ENCODE measurements around the gene EEIG1. TPM values are rescaled to one million over a fixed set of nuclear protein-coding genes. Genes with fewer than 3 reads are reported as not detected.

The EEIG1 gene
- total RNA-seq, 1 experiment from 2014 or later: 4.8 TPM

DNA sequence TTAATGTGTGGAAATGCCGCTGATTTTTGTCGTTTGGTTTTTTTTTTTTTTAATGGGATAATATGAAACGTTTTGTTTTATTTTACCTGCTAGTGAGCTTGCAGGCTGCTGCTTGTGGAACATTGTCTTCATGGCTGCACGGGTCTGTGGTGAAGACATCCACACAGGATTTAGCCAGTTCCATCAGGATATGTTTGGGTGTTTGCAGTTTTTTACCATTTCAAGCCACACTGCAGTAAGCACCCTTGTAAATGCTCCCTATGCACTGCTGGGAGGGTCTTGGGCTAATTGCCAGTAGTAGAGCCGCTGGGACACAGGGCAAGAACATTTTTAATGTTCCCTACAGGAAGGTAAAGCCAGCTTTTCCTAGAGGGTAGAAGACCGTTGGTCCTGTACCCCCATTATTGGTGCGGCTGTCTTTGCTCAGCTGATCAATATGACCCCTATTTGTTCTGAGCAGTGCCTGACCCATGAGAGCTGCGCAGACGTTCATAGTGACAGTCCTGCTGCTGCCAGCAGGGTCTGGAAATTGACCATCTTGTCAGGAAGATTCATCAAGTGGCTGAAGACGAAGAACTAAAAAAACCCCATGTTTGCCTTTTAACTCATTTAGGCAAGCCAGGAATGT lies 20.5 kb upstream of the EEIG1 start:
- DNase-seq (ENCODE audit: low read depth): no peak

DNA sequence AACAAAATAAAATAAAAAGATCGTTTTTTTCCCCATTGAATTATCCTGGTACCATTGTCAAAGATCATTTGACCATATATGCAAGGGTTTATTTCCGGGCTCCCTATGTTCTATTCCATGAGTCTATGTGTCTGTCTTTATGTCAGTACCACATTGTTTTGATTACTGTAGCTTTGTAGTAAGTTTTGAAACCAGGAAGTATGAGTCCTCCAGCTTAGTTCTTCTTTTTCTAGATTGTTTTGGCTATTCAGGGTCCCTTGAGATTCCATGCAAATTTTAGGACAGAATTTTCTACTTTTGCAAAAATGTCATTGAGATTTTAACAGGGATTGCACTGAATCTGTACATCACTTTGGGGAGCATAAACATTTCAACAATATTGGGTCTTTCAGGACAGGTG lies 18.7 kb upstream of the EEIG1 start:
- no peak for DNase-seq (ENCODE audit: low read depth)

DNA sequence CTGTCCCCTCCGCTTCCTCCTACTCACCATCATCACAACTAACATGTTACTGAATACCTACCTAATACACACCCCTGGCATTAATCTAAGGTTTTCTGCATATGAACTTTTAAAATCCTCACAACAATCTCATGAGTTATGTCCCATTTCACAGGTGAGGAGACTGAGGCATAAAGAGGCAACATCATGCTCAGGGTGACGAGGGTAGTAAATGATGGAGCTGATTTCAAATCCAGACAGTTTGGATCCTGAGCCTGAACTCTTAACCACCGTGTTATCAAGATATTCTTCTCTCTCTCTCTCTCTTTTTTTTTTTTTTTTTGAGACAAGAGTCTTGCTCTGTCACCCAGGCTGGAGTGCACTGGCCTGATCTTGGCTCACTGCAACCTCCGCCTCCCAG lies 12.9 kb upstream of the EEIG1 start:
- no peak for DNase-seq (ENCODE audit: low read depth)

DNA sequence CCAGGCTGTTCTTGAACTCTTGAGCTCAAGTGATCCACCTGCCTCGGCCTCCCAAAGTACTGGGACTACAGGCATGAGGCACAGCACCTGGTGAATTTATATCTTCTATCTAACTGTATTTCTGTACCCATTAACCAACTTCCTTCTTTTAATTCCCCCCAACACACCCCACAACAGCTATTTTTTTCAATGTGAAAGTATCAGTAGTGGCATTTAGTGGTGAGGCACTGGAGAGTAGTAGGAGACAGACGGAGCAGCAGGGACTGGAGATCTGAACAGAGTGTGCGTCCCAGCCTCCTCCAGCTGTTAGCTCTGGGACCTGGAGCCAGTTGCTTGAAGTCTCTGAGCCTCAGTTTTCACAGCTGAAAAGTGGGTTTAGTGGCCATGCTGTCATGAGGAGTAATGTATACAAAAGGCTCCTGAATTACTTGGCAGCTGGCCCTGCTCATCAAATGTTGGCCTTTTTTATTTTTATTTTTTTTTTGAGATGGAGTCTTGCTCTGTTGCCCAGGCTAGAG lies 11.0 kb upstream of the EEIG1 start:
- no peak for DNase-seq (ENCODE audit: low read depth)

DNA sequence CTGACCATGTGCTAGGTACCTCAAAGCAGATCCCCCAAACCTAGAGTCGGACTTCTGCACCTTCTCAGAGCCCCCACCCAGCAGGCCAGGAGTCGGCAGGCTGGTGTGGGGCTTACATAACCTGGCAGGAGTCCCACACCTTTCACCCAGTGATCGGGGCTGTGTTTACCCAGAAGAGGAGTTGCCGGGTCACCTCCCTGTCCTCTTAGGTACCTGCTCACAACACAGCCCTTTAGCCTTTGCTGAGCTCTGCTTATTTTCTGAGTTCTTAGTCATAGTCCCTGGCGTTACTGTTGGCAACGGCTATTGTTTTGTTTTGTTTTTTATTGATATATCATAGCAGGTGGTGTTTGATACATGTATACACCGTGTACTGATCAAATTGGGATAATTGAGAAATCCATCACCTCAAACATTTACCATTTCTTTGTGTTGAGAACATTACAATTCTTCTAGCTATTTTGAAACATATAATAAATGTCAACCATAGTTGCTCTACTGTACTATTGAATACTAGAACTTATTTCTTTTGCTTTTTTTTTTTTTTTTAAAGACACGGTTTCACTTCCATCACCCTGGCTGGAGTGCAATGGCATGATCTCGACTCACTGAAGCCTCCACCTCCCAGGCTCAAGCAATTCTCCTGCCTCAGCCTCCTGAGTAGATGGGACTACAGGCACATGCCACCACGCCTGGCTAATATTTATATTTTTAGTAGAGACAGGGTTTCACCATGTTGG lies 10.4 kb upstream of the EEIG1 start:
- DNase-seq (ENCODE audit: low read depth): peak; percentile 55

DNA sequence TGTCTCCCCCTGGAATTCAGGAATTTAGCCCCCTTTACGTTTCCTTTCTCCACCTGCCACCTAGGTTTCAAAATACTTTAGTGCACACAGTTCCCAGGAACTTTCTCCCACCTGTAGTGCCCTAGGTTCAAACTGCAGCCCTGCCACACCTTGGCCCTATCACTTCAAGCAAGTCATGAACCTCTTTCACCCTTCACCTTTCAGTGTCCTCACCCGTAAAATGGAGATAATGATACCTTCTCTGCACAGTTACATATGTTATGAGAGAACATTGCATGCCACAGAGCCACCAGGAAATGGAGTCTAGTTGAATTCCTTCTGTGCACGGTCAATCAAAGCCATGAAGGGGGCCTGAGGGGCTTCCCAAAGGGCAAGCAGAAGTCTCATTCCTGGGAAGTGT lies 9.8 kb upstream of the EEIG1 start:
- no peak for DNase-seq (ENCODE audit: low read depth)

DNA sequence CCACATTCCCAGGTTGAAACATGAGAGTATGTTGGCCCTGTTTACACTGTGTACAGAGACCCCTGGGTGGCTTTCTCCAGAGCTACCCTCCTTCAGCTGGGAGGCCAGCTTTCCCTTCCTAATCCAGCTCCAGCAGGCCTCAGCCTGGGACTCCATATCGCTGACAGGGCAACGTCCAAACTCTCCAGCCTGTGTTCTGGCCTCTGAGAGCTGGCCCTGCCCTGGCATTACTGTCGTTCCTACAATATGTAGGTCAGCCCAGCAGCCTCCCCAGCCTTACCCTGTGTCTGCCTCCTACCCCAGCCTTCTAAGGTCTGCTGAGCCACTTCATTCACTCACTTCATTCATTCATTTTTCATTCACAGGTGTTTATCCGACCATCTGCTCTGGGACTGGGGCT lies 8.3 kb upstream of the EEIG1 start:
- DNase-seq (ENCODE audit: low read depth): no peak

DNA sequence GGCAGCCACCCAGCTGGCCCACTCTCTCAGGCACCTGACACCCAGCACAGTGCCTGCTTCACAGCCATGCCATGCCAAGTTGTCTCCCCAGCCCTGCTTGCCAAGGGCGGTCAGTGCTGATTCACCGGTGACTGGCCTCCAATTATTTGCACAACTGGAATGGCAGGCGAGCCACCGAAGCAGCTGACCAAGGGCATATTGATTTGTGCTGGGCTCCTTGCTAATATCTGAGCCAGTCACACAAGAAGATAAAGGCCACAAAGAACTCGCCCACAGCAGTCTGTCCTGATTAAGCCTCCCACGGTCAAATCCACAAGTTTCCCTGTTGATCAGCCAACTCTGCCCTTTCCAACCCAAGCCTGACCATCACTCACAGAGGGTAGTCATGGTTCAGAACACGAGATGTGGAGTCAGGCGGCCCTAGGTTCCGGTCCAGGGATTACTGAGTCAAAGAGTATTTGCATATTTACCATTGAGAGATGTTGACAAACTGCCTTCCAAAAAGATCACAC lies 6.4 kb upstream of the EEIG1 start:
- DNase-seq (ENCODE audit: low read depth): peak; percentile 84

DNA sequence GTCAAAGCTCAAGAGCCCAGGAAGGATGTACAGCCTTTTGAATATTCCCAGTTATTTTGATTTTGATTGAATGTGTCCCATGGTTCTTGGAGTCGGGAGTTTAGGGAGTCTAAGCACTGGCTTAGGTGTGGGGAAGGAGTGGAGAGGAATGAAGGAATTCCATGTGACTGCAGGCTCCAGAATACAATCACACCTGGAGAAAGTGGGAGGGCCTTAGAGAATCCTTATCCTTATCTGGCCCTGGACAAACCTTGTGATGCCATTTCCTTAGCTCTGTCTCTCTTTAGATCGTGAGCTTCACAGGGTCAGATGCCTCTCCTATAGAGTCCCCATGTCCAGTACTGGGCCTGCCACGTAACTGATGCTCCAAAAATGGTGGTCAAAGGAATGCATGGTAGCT lies 4.2 kb upstream of the EEIG1 start:
- DNase-seq (ENCODE audit: low read depth): no peak

DNA sequence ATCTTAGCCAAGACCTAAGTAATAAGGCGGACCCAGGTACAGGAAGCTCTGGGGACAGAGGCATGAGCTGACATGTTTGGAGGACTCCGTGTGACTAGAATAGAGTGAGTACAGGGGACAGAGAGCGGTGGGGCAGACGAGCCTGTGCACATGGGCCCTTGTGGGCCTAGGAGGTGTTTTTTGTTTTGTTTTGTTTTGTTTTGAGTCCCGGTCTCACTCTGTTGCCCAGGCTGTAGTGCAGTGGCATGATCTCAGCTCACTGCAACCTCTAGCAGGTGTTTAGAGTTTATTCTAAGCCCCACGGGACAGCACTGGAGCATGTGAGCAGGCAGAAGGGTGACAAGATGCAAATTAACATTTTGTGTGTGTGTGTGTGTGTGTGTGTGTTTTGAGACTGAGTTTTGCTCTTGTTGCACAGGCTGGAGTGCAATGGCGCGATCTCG lies 3.1 kb upstream of the EEIG1 start:
- DNase-seq (ENCODE audit: low read depth): no peak

DNA sequence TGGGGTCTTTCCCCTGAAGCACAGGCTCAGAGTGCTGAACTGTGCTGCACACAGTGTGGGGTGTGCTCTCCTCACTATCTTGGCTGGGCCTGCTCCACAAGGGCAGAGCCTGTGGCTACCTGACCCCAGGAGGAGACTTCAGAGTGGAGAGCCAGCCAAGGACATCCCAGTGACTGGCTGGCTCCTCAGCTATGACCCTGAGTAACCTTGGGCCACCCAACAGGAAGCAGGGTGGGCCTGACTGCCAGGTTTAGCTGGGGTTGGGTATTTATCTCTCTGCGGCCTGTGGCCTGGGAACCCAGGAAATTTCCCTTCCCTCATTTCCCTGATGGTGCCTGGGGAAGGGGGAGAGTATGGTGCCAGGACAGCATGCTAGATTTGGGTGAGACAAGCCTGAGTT lies 2.1 kb upstream of the EEIG1 start:
- DNase-seq (ENCODE audit: low read depth): no peak

DNA sequence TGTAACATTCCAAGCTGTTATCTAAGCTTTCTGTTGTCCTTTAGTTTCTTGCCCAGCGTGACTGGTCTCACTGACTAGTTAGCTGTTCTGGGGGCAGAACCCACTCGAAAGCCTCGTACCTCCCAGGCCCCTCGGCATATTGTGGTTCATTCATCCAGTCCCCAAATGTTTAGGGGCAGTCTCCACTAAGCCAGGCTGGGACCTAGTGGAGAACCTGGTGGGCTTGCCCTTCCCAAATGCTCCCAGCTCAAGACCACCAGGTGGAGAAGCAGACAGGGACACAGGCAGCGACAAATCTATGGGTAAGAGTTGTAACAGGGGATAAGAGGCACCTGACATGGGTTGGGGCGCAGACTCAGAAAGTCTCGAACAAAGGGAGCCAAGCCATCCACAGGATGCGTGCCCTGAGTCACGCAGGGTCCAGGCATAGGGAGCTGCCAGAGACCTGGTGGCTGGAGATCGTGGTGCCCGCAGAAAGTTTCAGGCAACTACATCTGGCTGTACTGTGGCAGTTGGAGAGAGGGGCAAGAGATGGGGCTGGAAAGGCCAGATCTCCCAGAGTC lies 851 bp upstream of the EEIG1 start:
- DNase-seq (ENCODE audit: low read depth): no peak

DNA sequence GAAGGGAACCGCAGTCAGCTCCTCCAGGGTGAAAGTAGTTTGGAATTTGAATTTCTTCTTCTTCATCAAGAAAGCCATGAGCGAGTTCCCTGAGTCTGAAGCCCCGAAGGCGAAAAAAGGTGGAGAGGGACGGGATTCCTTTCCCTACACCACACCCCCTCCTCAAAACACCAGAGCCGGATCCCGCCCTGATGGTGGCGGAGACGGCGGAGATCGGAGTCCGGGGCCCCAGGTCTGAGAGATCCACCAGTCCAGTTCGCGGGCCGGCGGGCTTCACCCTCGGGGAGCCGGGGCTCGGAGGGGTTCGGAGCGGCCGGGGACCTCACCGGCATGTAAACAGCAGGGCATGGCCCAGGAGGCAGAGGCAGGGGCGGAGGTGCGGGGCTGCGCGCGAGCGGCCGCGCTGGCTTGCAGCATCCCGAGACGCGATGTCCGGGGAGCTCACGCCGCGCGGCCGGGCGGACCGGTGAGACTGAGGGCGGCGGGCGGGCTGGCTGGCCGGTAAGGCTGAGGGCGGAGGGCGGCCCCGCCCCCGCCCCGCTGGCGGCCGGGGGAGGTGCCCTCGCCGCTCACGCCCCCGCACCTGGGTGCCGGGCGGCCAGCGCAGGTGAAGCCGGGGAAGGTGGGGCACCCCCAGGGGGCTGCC lies 606 bp downstream of the EEIG1 start:
- DNase-seq (ENCODE audit: low read depth): no peak

DNA sequence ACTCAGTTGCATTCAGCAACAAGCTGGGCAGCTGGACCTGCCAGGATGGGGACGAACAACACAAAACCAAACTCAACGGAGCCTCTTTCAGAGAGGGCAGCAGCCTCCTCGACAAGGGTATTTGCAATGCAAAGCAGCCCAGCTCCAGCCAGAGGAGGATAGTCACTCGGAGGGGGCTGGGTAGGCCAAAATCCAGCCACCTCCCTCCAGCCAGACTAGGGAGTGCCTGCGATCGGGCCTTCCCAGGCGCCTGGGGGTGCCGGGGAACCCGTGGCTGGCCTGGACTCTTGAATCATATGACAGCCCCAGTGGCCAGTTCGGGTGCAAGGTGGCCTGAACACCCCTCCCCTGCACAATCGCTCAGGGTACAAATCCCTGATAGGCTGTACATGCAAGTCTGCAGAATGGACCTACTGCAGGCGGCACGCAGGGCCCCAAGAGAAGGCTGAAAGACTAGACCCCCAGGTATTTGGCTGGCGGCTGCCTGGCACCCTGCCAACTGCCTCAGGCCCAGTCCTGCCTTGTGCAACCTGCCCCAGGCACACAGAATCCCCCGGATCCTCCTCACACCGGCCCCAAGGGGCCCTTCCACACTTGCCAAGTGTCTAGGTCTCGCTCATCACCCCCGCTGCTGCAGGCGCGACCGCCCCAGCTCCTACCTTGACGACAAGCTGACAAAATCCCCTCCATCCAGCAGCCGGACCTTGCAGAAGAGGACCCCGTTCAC lies 1.3 kb downstream of the EEIG1 start:
- no peak for DNase-seq (ENCODE audit: low read depth)

DNA sequence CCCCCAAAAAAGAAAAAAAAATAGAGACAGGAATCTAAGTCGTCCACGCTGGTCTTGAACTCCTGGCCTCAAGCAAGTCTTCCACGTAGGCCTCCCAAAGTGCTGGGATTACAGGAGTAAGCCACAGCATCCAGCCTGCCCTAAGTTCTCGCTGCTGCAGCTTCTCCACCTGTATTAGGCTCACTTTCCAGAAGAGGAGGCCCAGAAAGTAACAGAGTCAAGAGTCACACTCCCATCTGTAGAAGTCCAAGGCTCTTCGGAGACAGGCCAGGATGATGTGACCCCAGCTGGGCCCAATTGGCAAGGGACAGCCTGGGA lies 1.8 kb downstream of the EEIG1 start:
- no peak for DNase-seq (ENCODE audit: low read depth)

DNA sequence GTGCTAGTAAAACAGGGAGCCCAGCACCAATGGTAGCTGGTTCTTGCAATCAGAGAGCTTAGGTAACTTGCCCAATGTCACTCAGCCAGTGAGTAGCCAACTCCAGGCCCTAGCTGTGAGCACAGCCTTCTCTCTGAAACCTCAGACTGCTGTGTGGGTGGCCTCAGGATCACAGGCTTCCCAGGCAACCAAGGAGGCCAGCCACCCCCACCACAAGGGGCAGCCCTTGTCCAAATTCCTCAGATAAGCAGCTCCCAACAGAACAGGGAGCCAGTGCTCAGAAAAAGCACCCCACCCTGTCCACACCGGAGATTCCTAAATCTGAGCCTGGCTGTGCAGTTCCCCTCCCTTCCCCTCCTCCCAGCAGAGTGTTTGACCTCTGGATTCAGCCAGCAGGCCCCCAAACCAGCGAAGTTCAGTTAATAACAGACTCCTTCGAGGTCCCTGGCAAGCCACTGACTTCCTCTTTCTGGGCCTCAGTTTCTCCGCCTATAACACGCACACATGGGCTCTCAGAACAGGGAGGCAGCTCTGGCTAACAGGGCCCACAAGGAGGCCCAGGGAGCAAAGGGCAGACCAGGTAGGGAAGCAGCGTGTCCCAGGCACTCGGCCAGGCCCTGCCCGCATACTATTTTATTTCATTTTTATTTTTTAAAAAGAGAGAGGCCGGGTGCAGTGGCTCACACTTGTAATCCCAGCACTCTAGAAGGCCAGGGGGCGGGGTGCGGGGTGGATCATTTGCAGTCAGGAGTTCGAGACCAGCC lies 2.7 kb downstream of the EEIG1 start:
- peak; percentile 63 for DNase-seq (ENCODE audit: low read depth)

DNA sequence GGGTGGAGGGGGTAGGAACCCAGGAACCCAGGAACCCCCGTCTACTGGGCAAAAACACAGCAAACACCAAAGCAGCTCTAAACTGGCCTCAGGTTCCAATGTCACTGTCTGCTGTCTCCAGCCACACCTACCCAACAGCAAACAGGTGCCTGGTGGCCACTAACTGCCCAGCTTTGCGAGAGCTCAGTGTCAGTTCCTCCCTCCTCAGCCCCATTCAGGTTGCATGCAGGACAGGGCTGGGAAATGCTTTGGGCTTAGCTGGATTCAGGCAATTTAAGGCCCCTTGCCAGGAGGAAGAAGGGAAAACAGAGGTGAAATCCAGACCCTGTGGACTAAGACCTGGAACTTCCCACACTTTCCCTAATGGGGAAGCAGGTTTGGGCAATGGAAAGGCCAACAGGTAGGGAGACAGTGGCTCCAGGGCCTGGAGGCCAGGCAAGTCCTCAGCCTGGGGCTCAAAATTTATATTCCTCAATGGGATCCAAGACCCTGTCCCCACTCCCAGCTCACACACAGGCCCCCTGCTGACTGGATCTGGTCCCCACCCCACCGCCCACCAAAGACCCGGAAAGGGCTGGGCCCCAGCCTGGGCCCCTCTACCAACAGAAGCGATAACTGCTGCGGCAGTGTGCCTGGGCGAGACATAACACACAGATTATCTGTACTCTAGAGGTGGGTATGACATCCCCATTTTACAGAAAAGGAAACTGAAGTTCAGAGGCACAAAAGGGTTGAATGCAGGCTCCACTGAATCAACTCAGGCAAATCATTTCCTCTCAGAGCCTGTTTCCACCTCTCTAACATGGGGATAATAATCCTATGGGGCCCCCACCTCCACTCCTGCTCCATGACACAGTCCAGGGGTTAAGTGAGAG lies 3.5 kb downstream of the EEIG1 start:
- no peak for DNase-seq (ENCODE audit: low read depth)

DNA sequence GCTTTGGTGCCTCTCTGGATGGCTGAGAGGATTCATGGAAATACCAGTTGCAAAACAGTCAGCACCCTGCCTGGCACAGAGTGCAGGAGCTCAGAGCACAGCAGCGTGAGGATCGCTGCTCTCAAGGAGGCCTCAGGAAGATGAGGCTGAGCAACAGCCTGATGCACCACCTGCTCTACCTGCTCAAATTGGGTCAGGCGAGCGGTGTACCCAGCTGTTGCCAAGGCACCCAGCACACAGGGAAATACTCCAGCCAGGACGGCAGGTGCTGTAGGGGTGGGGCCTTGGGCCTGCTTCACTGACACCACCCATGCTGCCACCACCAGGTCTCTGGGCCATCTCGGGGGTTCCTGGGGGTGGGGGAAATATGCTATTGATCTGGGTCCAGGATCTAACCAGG lies 4.3 kb downstream of the EEIG1 start:
- DNase-seq (ENCODE audit: low read depth): no peak

DNA sequence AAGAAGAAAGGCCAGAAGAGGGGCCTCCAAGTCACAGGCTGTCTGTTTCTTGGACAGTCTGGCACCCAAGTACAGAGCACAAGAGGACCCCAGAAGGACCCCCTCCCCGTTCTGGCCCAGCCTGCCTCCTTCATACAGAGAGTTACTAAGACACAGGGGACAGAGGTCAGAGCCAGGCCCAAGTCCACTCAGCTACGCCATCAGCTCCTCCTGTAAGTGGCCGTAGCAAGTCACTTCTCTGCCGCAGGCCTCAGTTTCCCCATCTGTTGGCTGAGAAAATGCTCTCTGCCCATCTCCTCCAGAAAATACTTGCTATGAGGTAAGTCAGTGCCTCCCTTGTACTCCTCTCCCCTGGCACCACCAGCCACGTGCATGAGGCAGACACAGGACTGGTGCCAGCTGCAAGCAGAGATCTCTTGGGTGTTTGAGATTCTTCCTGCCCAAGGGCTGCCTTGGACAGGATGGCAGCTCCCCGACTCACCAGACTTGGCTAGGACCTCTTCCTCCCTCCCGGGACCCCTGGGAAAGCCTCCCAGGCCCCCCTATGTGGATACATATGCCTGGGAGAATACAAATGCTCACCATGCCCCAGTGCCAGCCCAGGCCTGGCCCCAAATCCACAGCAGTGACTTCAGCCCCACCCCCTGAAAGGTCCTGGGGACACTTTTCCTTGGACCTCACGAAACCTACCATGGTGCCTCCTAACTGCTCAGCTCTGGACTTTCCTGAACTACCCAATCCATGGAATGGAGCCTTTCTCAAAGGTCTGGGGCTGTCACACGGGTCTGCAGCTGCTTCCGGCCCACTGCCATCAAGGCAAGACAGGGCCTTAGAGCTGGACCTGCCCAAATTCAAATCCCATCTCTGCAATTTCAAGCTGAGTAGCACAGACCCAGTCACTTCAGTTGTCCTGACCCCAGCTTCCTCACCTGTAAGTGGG lies 5.1 kb downstream of the EEIG1 start:
- DNase-seq (ENCODE audit: low read depth): no peak
